H9 (cell line): ENCODE data around the gene PPIF. TPM values are rescaled to one million over a fixed set of nuclear protein-coding genes. Genes with fewer than 3 reads are reported as not detected.
A peak's percentile ranks its signal among the peaks of the same experiment; 100 is the strongest.

Experiments
- DNase-seq: peaks from one replicate; pipeline ENCODE4 v3.0.0-alpha.2; 2017
- H2AFZ ChIP-seq: one replicate; pipeline ENCODE4 v1.6.1; 2013; ENCODE audit warnings: mild to moderate bottlenecking, low read length, control low read depth, moderate library complexity
- H2AK5ac ChIP-seq: 2 replicates; pipeline ENCODE4 v1.6.1; 2013; ENCODE audit warnings: low read length, control low read depth, mixed read lengths; ENCODE audit not compliant: insufficient read length
- H2BK120ac ChIP-seq: one replicate; pipeline ENCODE4 v1.6.1; 2013; ENCODE audit warnings: low read depth, mild to moderate bottlenecking, low read length, control low read depth, inconsistent platforms; ENCODE audit not compliant: poor library complexity, severe bottlenecking
- H2BK12ac ChIP-seq: 2 replicates; pipeline ENCODE4 v1.6.1; 2013; ENCODE audit warnings: low read length, control low read depth, mixed read lengths, low read depth; ENCODE audit not compliant: insufficient read length
- H2BK15ac ChIP-seq: 2 replicates; pipeline ENCODE4 v1.6.1; 2013; ENCODE audit warnings: low read depth, low read length, control low read depth
- H2BK20ac ChIP-seq: one replicate; pipeline ENCODE4 v1.6.1; 2013; ENCODE audit warnings: low read depth, mild to moderate bottlenecking, low read length, control low read depth, inconsistent platforms; ENCODE audit not compliant: poor library complexity, severe bottlenecking
- H2BK5ac ChIP-seq: 2 replicates; pipeline ENCODE4 v1.6.1; 2013; ENCODE audit warnings: low read length, control low read depth, mixed read lengths; ENCODE audit not compliant: insufficient read length
- H3K14ac ChIP-seq: 2 replicates; pipeline ENCODE4 v1.6.1; 2013; ENCODE audit warnings: low read length, control low read depth; ENCODE audit not compliant: insufficient read depth
- H3K18ac ChIP-seq: 2 replicates; pipeline ENCODE4 v1.6.1; 2013; ENCODE audit warnings: low read depth, mild to moderate bottlenecking, mixed read lengths, low read length, control low read depth; ENCODE audit not compliant: insufficient read length
- H3K23ac ChIP-seq: 2 replicates; pipeline ENCODE4 v1.6.1; 2013; ENCODE audit warnings: low read length, control low read depth, mixed read lengths, low read depth; ENCODE audit not compliant: insufficient read length
- H3K23me2 ChIP-seq: 2 replicates; pipeline ENCODE4 v1.6.1; 2013; ENCODE audit warnings: low read depth, mild to moderate bottlenecking, mixed read lengths, low read length, control low read depth; ENCODE audit not compliant: insufficient read length, poor library complexity, severe bottlenecking
- H3K27ac ChIP-seq: 2 replicates; pipeline ENCODE4 v1.5.1; 2013; ENCODE audit warnings: low read length, control low read depth, mixed read lengths, low read depth; ENCODE audit not compliant: insufficient read length
- H3K27me3 ChIP-seq: 2 replicates; pipeline ENCODE4 v1.6.1; 2013; ENCODE audit warnings: low read length, control low read depth, inconsistent platforms; ENCODE audit not compliant: insufficient read depth
- H3K4ac ChIP-seq: 2 replicates; pipeline ENCODE4 v1.6.1; 2013; ENCODE audit warnings: low read depth, mild to moderate bottlenecking, control low read depth, inconsistent platforms, low read length, moderate library complexity
- H3K4me1 ChIP-seq: 2 replicates; pipeline ENCODE4 v1.6.1; 2013; ENCODE audit warnings: low read length, control low read depth, inconsistent platforms; ENCODE audit not compliant: insufficient read depth
- H3K4me2 ChIP-seq: 2 replicates; pipeline ENCODE4 v1.6.1; 2013; ENCODE audit warnings: low read length, control low read depth, mixed read lengths; ENCODE audit not compliant: insufficient read length, insufficient read depth
- H3K56ac ChIP-seq: 2 replicates; pipeline ENCODE4 v1.6.1; 2013; ENCODE audit warnings: low read depth, mild to moderate bottlenecking, mixed read lengths, low read length, control low read depth; ENCODE audit not compliant: insufficient read length
- H3K79me1 ChIP-seq: 2 replicates; pipeline ENCODE4 v1.6.1; 2013; ENCODE audit warnings: low read depth, mild to moderate bottlenecking, moderate library complexity, low read length, control low read depth, inconsistent platforms; ENCODE audit not compliant: insufficient read depth, poor library complexity, severe bottlenecking
- H3K79me2 ChIP-seq: 2 replicates; pipeline ENCODE4 v1.6.1; 2013; ENCODE audit warnings: low read length, control low read depth, inconsistent platforms; ENCODE audit not compliant: insufficient read depth
- H3K9ac ChIP-seq: 2 replicates; pipeline ENCODE4 v1.6.1; 2013; ENCODE audit warnings: low read length, control low read depth, mixed read lengths; ENCODE audit not compliant: insufficient read length; ENCODE audit errors: extremely low read depth
- H3K9me3 ChIP-seq: one replicate; pipeline ENCODE4 v1.6.1; 2013; ENCODE audit warnings: low read depth, low read length, inconsistent platforms; ENCODE audit not compliant: control insufficient read depth
- H3T11ph ChIP-seq: one replicate; pipeline ENCODE4 v1.6.1; 2013; ENCODE audit warnings: mild to moderate bottlenecking, low read length, control low read depth, inconsistent platforms
- H4K20me1 ChIP-seq: one replicate; pipeline ENCODE4 v1.6.1; 2013; ENCODE audit not compliant: control insufficient read depth, insufficient read length, insufficient read depth
- H4K5ac ChIP-seq: 2 replicates; pipeline ENCODE4 v1.6.1; 2013; ENCODE audit warnings: low read depth, mild to moderate bottlenecking, mixed read lengths, low read length, control low read depth; ENCODE audit not compliant: insufficient read length
- H4K8ac ChIP-seq: replicated peaks from 2 replicates; pipeline ENCODE4 v1.6.1; 2013; ENCODE audit warnings: low read length, control low read depth, mixed read lengths, low read depth; ENCODE audit not compliant: insufficient read length
- H4K91ac ChIP-seq: 2 replicates; pipeline ENCODE4 v1.6.1; 2013; ENCODE audit warnings: low read depth, mild to moderate bottlenecking, moderate library complexity, mixed read lengths, low read length, control low read depth; ENCODE audit not compliant: insufficient read length
- H3K27ac Mint-ChIP-seq, 3 experiments: 2 replicates in 2 of 3; 3 replicates in 1 of 3; pipeline ENCODE4 v1.8.0; 2020 to 2021; ENCODE audit warnings: mixed read lengths in 3 of 3, mild to moderate bottlenecking in 1 of 3, moderate library complexity in 1 of 3
- H3K27me3 Mint-ChIP-seq: 2 replicates; pipeline ENCODE4 v1.8.0; 2021; ENCODE audit warnings: low read depth, mild to moderate bottlenecking, moderate library complexity, mixed read lengths
- H3K36me3 Mint-ChIP-seq, 3 experiments: 2 replicates in 2 of 3; 3 replicates in 1 of 3; pipeline ENCODE4 v1.8.0; 2020 to 2021; ENCODE audit warnings: low read depth in 3 of 3, mixed read lengths in 3 of 3; ENCODE audit not compliant: insufficient read depth in 1 of 3
- H3K4me1 Mint-ChIP-seq, 2 experiments: 2 replicates each; pipeline ENCODE4 v1.8.0; 2020; ENCODE audit warnings: mixed read lengths in 2 of 2
- H3K4me3 Mint-ChIP-seq, 2 experiments: 2 replicates in 1 of 2; 3 replicates in 1 of 2; pipeline ENCODE4 v1.8.0; 2020 to 2021; ENCODE audit warnings: mild to moderate bottlenecking in 2 of 2, mixed read lengths in 2 of 2, moderate library complexity in 1 of 2
- H3K9me3 Mint-ChIP-seq, 2 experiments: 2 replicates in 1 of 2; 3 replicates in 1 of 2; pipeline ENCODE4 v1.8.0; 2020; ENCODE audit warnings: mild to moderate bottlenecking in 2 of 2, mixed read lengths in 2 of 2, moderate library complexity in 1 of 2
- CTCF ChIP-seq: fragments of 200-600 bp; sonication (generic); conservative IDR thresholded peaks from 3 replicates; pipeline ENCODE4 v1.8.0; 2021; ENCODE audit warnings: antibody characterized with exemption, mild to moderate bottlenecking
- WGBS: extraction: QIAGEN DNeasy Blood & Tissue Kit; methylation state at CpG from one replicate; pipeline ENCODE4 v1.1.7; 2013; ENCODE audit warnings: missing lambda C conversion rate, low lambda C conversion rate, mixed read lengths; ENCODE audit not compliant: insufficient read length; ENCODE audit errors: extremely low coverage; 5-methylcytosine and 5-hydroxymethylcytosine counted together
- total RNA-seq: library from RNA; stranded (reverse); gene quantifications from 2 replicates; pipeline ENCODE4 v1.2.1, GENCODE V29; 2021

PPIF gene
- total RNA-seq, 1 experiment from 2014 or later, result 79.7 TPM

- no peaks in the 10 kb centered on the region for H3K9me3 ChIP-seq
- H3K14ac ChIP-seq, result no peak overlapping the region
- H3K4me1 ChIP-seq, result no peaks in the 10 kb centered on the region
- H4K91ac ChIP-seq, result no peak overlapping the region
- H2BK120ac ChIP-seq, result no peak overlapping the region
- TF ChIP-seq CTCF, result no peak
- H4K20me1 ChIP-seq, result no peaks in the 10 kb centered on the region
- no peak overlapping the region for H2AK5ac ChIP-seq
- no peak overlapping the region for H2AFZ ChIP-seq
- no peak overlapping the region for H3K9ac ChIP-seq
- no peak overlapping the region for H4K8ac ChIP-seq
- H3K79me1 ChIP-seq, result no peaks in the 10 kb centered on the region
- H3K23me2 ChIP-seq, result no peaks in the 10 kb centered on the region
- no peaks in the 10 kb centered on the region for H3K27me3 Mint-ChIP-seq
- no peak overlapping the region for H2BK12ac ChIP-seq
- H3K56ac ChIP-seq, result no peak overlapping the region
- no peak overlapping the region for H3K4ac ChIP-seq
- H3K27ac Mint-ChIP-seq, result peak overlapping the region in 1 of 3 experiments; percentile 35; a peak in 1 of 7 replicates
- no CpG with 5 or more reads among the region's 8 CpGs for WGBS
- H3K27me3 ChIP-seq, result no peaks in the 10 kb centered on the region
- H2BK5ac ChIP-seq, result no peak overlapping the region
- H4K5ac ChIP-seq, result no peak overlapping the region
- peaks cover 23 to 77% (median 44%) of the 10 kb centered on the region in 3 experiments for H3K36me3 Mint-ChIP-seq
- H3K4me3 Mint-ChIP-seq, result no peak overlapping the region
- H3K4me1 Mint-ChIP-seq, result peaks cover 0 to 3% of the 10 kb centered on the region in 2 experiments; a peak in 2 of 4 replicates
- no peak overlapping the region for H3K27ac ChIP-seq
- DNase-seq, result no peak
- no peak overlapping the region for H3T11ph ChIP-seq
- H2BK15ac ChIP-seq, result no peak overlapping the region
- no peaks in the 10 kb centered on the region for H3K79me2 ChIP-seq
- H3K9me3 Mint-ChIP-seq, result no peaks in the 10 kb centered on the region
- no peak overlapping the region for H3K18ac ChIP-seq
- no peak overlapping the region for H2BK20ac ChIP-seq
- no peak overlapping the region for H3K23ac ChIP-seq
- no peak overlapping the region for H3K4me2 ChIP-seq
These were observed 40.5 kb upstream of the PPIF start for GRCh38 chr10:79306644-79307220.
